Lung (tissue), 12 donors: ENCODE measurements around the gene RGCC. TPM values are rescaled to one million over a fixed set of nuclear protein-coding genes. Genes with fewer than 3 reads are reported as not detected.

Experiments
- ATAC-seq: fragments of 200-7000 bp; cut with Tn5 transposase; one replicate; pipeline ENCODE4 v1.9.1; 2020; ENCODE audit warnings: moderate number of reproducible peaks; ENCODE audit not compliant: insufficient read depth, low FRiP score
- DNase-seq, 3 donors: peaks; one replicate each; pipeline ENCODE4 v3.0.0-alpha.2; 2013 to 2017
- H3K27ac ChIP-seq, 2 donors: one replicate each; pipeline ENCODE4 v1.5.1; 2013; ENCODE audit warnings: mild to moderate bottlenecking in 2 of 2, moderate library complexity in 2 of 2, control low read depth in 1 of 2, inconsistent platforms in 1 of 2, low read depth in 1 of 2, low read length in 1 of 2
- H3K27me3 ChIP-seq, 3 donors: one replicate each; pipeline ENCODE4 v1.5.1; 2013; ENCODE audit warnings: low read length in 2 of 3; ENCODE audit not compliant: control insufficient read depth in 3 of 3, insufficient read depth in 3 of 3
- H3K36me3 ChIP-seq, 4 donors: one replicate each; pipeline ENCODE4 v1.5.1; 2013; ENCODE audit warnings: low read length in 4 of 4, mild to moderate bottlenecking in 1 of 4, moderate library complexity in 1 of 4; ENCODE audit not compliant: control insufficient read depth in 4 of 4, insufficient read depth in 4 of 4
- H3K4me1 ChIP-seq, 5 donors: one replicate each; pipeline ENCODE4 v1.5.1; 2013; ENCODE audit warnings: low read length in 5 of 5, mild to moderate bottlenecking in 2 of 5, moderate library complexity in 1 of 5; ENCODE audit not compliant: control insufficient read depth in 5 of 5, insufficient read depth in 5 of 5
- H3K4me3 ChIP-seq: one replicate; pipeline ENCODE4 v1.5.1; 2013; ENCODE audit warnings: mild to moderate bottlenecking, control low read depth, moderate library complexity
- H3K9ac ChIP-seq, 2 donors: one replicate each; pipeline ENCODE4 v1.5.1; 2013; ENCODE audit warnings: low read length in 2 of 2, control low read depth in 1 of 2; ENCODE audit not compliant: insufficient read depth in 1 of 2
- H3K9me3 ChIP-seq, 4 donors: one replicate each; pipeline ENCODE4 v1.5.1; 2013; ENCODE audit warnings: low read length in 3 of 4, mild to moderate bottlenecking in 1 of 4, moderate library complexity in 1 of 4; ENCODE audit not compliant: control insufficient read depth in 4 of 4, insufficient read depth in 3 of 4
- CTCF ChIP-seq: IDR thresholded peaks from 2 replicates; pipeline ENCODE4 v1.5.1; 2012; ENCODE audit warnings: mild to moderate bottlenecking; ENCODE audit errors: control extremely low read depth, extremely low read depth
- WGBS, 2 donors: extraction: QIAGEN DNeasy Blood & Tissue Kit; methylation state at CpG; one replicate each; pipeline ENCODE4 v1.1.7; 2013; 5-methylcytosine and 5-hydroxymethylcytosine counted together
- polyA plus RNA-seq, 2 donors: library from polyadenylated mRNA; stranded (reverse); fragments of 200-250 nt; gene quantifications; one replicate each; pipeline ENCODE4 v1.2.1, GENCODE V29; 2013
- total RNA-seq, 2 donors: library from RNA; depleted of rRNA in 1 of 2; stranded (reverse); fragments of >200 nt in 1 of 2; gene quantifications; one replicate each; pipeline ENCODE4 v1.2.1, GENCODE V29; 2014 to 2021
- donor health status: control.
- donor health status: control.
- donor health status: Bipolar disorder and iron deficiency.
- donor health status: healthy.
- donor health status: DM: yes; HTN: yes; CAD: no.

RGCC gene
- total and polyA plus RNA-seq, 4 donors = 167 to 359 (median 292) TPM

- Histone ChIP-seq H3K36me3 (no peaks in the 10 kb centered on the region), H3K9me3 (peaks cover 0 to 2% (median under 1%) of the 10 kb centered on the region in 4 donors), H3K27ac (no peak overlapping the region), H3K4me1 (peaks cover 0 to 2% (median 0%) of the 10 kb centered on the region in 5 donors), H3K4me3 (no peak overlapping the region), H3K9ac (no peak overlapping the region), H3K27me3 (no peaks in the 10 kb centered on the region)
- WGBS, 2 donors = 92% methylated on average over 15 of the region's 15 CpGs
- DNase-seq (no peak), ATAC-seq (no peak)
- no peak for TF ChIP-seq CTCF
Measured at GRCh38 chr13:41515491-41516139, 58.3 kb downstream of the RGCC start.

- H3K9ac ChIP-seq = no peak overlapping the region
- DNase-seq (no peak), ATAC-seq (no peak)
- H3K27me3 ChIP-seq = no peaks in the 10 kb centered on the region
- H3K36me3 ChIP-seq = no peaks in the 10 kb centered on the region
- no peak for TF ChIP-seq CTCF
- peaks cover 0 to 2% (median 0%) of the 10 kb centered on the region in 4 donors for H3K9me3 ChIP-seq
- H3K4me3 ChIP-seq = no peak overlapping the region
- 97 to 98% methylated on average over 3 of the region's 3 CpGs for WGBS, 2 donors
- no peak overlapping the region for H3K27ac ChIP-seq
- H3K4me1 ChIP-seq = peaks cover 0 to 2% (median 0%) of the 10 kb centered on the region in 5 donors
Measured at GRCh38 chr13:41516166-41516565, 58.8 kb downstream of the RGCC start.

GRCh38 chr13:41516760-41517159 is 59.4 kb downstream of the RGCC start:
- WGBS, 2 donors = 94 to 95% methylated on average over 4 of the region's 4 CpGs
- TF ChIP-seq CTCF = no peak
- Histone ChIP-seq H3K36me3 (no peaks in the 10 kb centered on the region), H3K4me1 (peaks cover 0 to 2% (median 0%) of the 10 kb centered on the region in 5 donors), H3K4me3 (no peak overlapping the region), H3K27ac (no peak overlapping the region), H3K27me3 (no peaks in the 10 kb centered on the region), H3K9ac (no peak overlapping the region), H3K9me3 (peaks cover 0 to 2% (median 0%) of the 10 kb centered on the region in 4 donors)
- ATAC-seq (no peak), DNase-seq (no peak)
